Kidney tubule cell (primary cell): ENCODE measurements around the gene HBM.
"Not testable (repeated sequence)": the region's sequence is repeated elsewhere in the genome, so short reads cannot be mapped to it uniquely, and the experiment has no call there.

Experiments
- DNase-seq: peaks from one replicate; pipeline ENCODE4 v3.0.0-alpha.2; 2018; ENCODE audit warnings: low spot score

Gene HBM

GRCh38 chr16:185213-185612 lies 19.4 kb downstream of the HBM start:
- DNase-seq: no peak

GRCh38 chr16:185691-186090 lies 19.9 kb downstream of the HBM start:
- no peak for DNase-seq

- no peak for DNase-seq
These were observed 21.6 kb downstream of the HBM start for GRCh38 chr16:187330-187729.

- peak; percentile 9 for DNase-seq
These were observed 22.9 kb downstream of the HBM start for GRCh38 chr16:188674-189073.

- no peak for DNase-seq
These were observed 23.9 kb downstream of the HBM start for GRCh38 chr16:189604-190186.

GRCh38 chr16:191831-192230 lies 26.1 kb downstream of the HBM start:
- no peak for DNase-seq

DNA sequence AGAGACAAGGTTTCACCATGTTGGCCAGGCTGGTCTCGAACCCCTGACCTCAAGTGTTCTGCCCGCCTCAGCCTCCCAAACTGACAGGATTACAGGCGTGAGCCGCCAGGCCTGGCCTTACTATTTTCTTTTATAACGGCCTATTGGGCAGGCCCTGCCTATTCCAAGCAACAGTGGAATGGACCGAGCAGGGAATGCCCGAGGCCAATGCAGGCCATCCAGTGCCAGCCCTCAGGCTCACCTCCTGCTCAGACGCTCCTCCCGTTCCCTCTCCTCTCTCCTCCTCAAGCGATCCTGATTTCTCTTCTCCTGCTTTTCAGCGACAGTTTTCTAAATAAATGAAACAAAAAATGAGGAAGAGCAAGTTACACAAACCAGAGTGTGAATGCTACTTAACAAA lies 26.9 kb downstream of the HBM start:
- no peak for DNase-seq

- no peak for DNase-seq
These were observed 27.7 kb downstream of the HBM start for GRCh38 chr16:193441-193840.

DNA sequence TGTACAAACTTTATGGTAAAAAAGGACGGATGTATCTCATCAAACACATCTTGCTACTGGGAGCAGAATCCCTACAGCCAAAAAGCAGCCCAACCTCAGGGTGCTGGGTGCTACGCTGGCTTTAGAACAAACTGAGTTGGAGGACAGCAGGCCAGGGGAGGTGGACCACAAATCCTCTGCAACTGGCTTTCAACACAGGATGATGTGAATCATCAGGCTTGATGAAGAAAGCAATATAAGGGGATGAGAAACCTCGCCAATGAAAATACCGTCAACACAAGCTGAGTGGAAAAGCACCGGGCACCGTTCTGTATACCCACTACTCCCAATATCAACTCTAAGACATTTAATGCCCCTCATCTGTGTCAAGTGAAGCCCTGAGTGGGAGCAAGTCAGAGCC lies 28.7 kb downstream of the HBM start:
- DNase-seq: no peak

DNA sequence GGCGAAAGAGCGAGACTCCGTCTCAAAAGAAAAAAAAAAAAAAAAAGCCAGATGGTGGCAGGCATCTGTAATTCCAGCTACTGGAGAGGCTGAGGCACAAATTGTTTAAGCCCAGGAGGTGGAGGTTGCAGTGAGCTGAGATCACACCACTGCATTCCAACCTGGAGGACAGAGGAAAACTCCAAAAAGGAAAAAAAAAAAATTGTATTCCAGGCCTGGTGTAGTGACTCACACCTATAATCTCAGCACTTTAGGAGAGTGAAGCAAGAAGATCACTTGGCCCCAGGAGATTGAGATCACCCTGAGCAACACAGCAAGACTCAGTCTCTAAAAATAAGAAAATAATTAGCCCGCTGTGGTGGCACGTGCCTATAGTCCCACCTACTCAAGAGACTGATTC lies 34.6 kb downstream of the HBM start:
- peak; percentile 76 for DNase-seq

DNA sequence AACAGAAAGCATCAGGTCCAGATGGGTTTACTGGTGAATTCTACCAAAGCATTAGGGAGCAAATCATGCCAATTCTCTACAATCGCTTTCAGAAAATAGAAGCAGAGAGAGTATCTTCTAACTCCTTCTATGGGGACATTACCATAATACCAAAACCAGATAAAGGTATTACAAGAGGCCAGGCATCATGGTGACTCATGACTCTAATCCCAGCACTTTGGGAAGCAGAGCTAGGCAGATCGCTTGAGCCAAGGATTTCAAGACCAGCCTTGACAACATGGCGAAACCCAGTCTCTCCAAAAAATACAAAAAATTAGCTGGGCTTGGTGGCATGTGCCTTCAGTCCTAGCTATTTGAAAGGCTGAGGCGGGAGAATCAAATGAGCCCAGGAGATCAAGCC lies 37.5 kb downstream of the HBM start:
- no peak for DNase-seq

DNA sequence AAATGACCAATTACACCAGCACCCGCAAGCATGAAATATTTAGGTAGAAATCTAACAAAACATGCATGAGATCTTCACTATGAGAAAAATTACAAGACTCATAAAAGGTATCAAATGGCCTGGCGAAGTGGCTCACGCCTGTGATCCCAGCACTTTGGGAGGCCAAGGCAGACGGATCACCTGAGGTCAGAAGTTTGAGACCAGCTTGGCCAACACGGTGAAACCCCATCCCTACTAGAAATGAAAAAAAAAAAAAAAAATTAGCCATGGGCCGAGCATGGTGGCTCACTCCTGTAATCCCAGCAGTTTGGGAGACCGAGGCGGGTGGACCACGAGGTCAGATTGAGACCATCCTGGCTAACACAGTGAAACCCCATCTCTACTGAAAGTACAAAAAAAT lies 38.3 kb downstream of the HBM start:
- not testable (repeated sequence) for DNase-seq

- DNase-seq: not testable (repeated sequence)
These were observed 43.6 kb downstream of the HBM start for GRCh38 chr16:209359-209758.

GRCh38 chr16:211631-212180 lies 45.9 kb downstream of the HBM start:
- not testable (repeated sequence) for DNase-seq

- DNase-seq: peak; percentile 33
These were observed 47.2 kb downstream of the HBM start for GRCh38 chr16:212999-213398.
